CD14-positive monocyte (primary cell): ENCODE measurements around the gene SPG7. TPM values are rescaled to one million over a fixed set of nuclear protein-coding genes. Genes with fewer than 3 reads are reported as not detected.
A peak's percentile ranks its signal among the peaks of the same experiment; 100 is the strongest.

Experiments
- DNase-seq, 3 donors: peaks; one replicate each; pipeline ENCODE4 v3.0.0-alpha.2; 2011 to 2022
- H2AFZ ChIP-seq: 2 replicates; pipeline ENCODE4 v1.6.0; 2012; ENCODE audit warnings: mild to moderate bottlenecking, low read depth, low read length, inconsistent platforms; ENCODE audit not compliant: insufficient read depth, poor library complexity, severe bottlenecking
- H3K27ac ChIP-seq, 2 donors: 1 replicate in 1 of 2; 2 replicates in 1 of 2; pipeline ENCODE4 v1.5.1; 2012 to 2013; ENCODE audit warnings: low read length in 2 of 2, control low read depth in 1 of 2, inconsistent platforms in 1 of 2, low read depth in 1 of 2, mild to moderate bottlenecking in 1 of 2
- H3K27me3 ChIP-seq, 2 donors: one replicate each; pipeline versions ENCODE4 v1.6.0 to v1.6.1; 2011 to 2013; ENCODE audit warnings: low read length in 2 of 2; ENCODE audit not compliant: control insufficient read depth in 2 of 2, insufficient read depth in 2 of 2
- H3K36me3 ChIP-seq, 2 donors: replicated peaks in 1 of 2; 1 replicate in 1 of 2; 2 replicates in 1 of 2; pipeline versions ENCODE4 v1.5.1 to v1.6.1; 2012 to 2013; ENCODE audit warnings: low read length in 2 of 2, control low read depth in 1 of 2, inconsistent platforms in 1 of 2, mild to moderate bottlenecking in 1 of 2; ENCODE audit not compliant: insufficient read depth in 2 of 2, control insufficient read depth in 1 of 2
- H3K4me1 ChIP-seq, 2 donors: 1 replicate in 1 of 2; 2 replicates in 1 of 2; pipeline versions ENCODE4 v1.5.1 to v1.6.1; 2012 to 2013; ENCODE audit warnings: low read length in 2 of 2, control low read depth in 1 of 2, inconsistent platforms in 1 of 2, mild to moderate bottlenecking in 1 of 2, moderate library complexity in 1 of 2; ENCODE audit not compliant: insufficient read depth in 2 of 2, control insufficient read depth in 1 of 2
- H3K4me2 ChIP-seq: replicated peaks from 2 replicates; pipeline ENCODE3; 2012; ENCODE audit warnings: low read length, moderate library complexity, mild to moderate bottlenecking; ENCODE audit not compliant: poor library complexity, severe bottlenecking; ENCODE audit errors: extremely low read depth
- H3K4me3 ChIP-seq, 3 experiments: fragments of 200-600 bp in 1 of 3; sonication (generic) in 1 of 3; replicated peaks in 1 of 3; 1 replicate in 2 of 3; 2 replicates in 1 of 3; pipeline ENCODE4 v1.5.1; 2011 to 2013; ENCODE audit warnings: low read length in 3 of 3, mild to moderate bottlenecking in 3 of 3, control low read depth in 2 of 3, low read depth in 2 of 3, inconsistent platforms in 1 of 3, moderate library complexity in 1 of 3
- H3K79me2 ChIP-seq: 2 replicates; pipeline ENCODE4 v1.6.0; 2012; ENCODE audit warnings: mild to moderate bottlenecking, control low read depth, inconsistent platforms, low read length, moderate library complexity; ENCODE audit not compliant: insufficient read depth
- H3K9ac ChIP-seq: 2 replicates; pipeline ENCODE4 v1.6.0; 2017; ENCODE audit warnings: low read length, mild to moderate bottlenecking; ENCODE audit not compliant: insufficient read depth, poor library complexity, severe bottlenecking
- H3K9me3 ChIP-seq, 2 donors: replicated peaks in 1 of 2; 1 replicate in 1 of 2; 2 replicates in 1 of 2; pipeline versions ENCODE4 v1.5.1 to v1.6.1; 2012 to 2013; ENCODE audit warnings: low read length in 2 of 2, control low read depth in 1 of 2; ENCODE audit not compliant: control insufficient read depth in 1 of 2, insufficient read depth in 1 of 2
- H4K20me1 ChIP-seq: 2 replicates; pipeline ENCODE4 v1.6.0; 2012; ENCODE audit warnings: mild to moderate bottlenecking, low read length, control low read depth, moderate library complexity; ENCODE audit not compliant: insufficient read depth
- H3K27ac Mint-ChIP-seq, 7 donors: one replicate each; pipeline ENCODE4 v1.8.0; 2020; ENCODE audit warnings: mild to moderate bottlenecking in 7 of 7, mixed read lengths in 7 of 7, moderate library complexity in 6 of 7, inconsistent platforms in 2 of 7
- H3K27me3 Mint-ChIP-seq, 3 donors: one replicate each; pipeline ENCODE4 v1.8.0; 2021 to 2022; ENCODE audit warnings: low read depth in 3 of 3, mild to moderate bottlenecking in 3 of 3, mixed read lengths in 3 of 3, moderate library complexity in 3 of 3, inconsistent platforms in 1 of 3
- H3K36me3 Mint-ChIP-seq, 2 donors: one replicate each; pipeline ENCODE4 v1.8.0; 2020; ENCODE audit warnings: mixed read lengths in 2 of 2, inconsistent platforms in 1 of 2, mild to moderate bottlenecking in 1 of 2
- H3K4me1 Mint-ChIP-seq: one replicate; pipeline ENCODE4 v1.8.0; 2020; ENCODE audit warnings: mild to moderate bottlenecking, mixed read lengths
- H3K4me3 Mint-ChIP-seq, 2 donors: one replicate each; pipeline ENCODE4 v1.8.0; 2020; ENCODE audit warnings: mild to moderate bottlenecking in 2 of 2, mixed read lengths in 2 of 2, moderate library complexity in 1 of 2
- H3K9me3 Mint-ChIP-seq, 7 donors: one replicate each; pipeline ENCODE4 v1.8.0; 2020 to 2022; ENCODE audit warnings: mixed read lengths in 7 of 7, mild to moderate bottlenecking in 6 of 7, moderate library complexity in 6 of 7, inconsistent platforms in 2 of 7
- CTCF ChIP-seq: fragments of 200-600 bp; IDR thresholded peaks from one replicate; pipeline ENCODE4 v1.8.0; 2022; ENCODE audit warnings: antibody characterized with exemption, mild to moderate bottlenecking
- WGBS: methylation state at CpG from one replicate; pipeline ENCODE4 v1.1.5; 2013; ENCODE audit warnings: missing lambda C conversion rate; ENCODE audit not compliant: insufficient coverage; 5-methylcytosine and 5-hydroxymethylcytosine counted together
- intact Hi-C, 2 donors: fragments of 100-400 bp; cut with micrococcal nuclease; formaldehyde crosslinking; loops; one replicate each; pipeline versions ENCODE4 v1.15.0 to v1.15.1; 2023
- polyA plus RNA-seq, 3 donors: library from polyadenylated mRNA; depleted of rRNA in 1 of 3; unstranded in 2 of 3; stranded (reverse) in 1 of 3; fragments of 300-500 nt in 2 of 3; fragments of >200 nt in 1 of 3; fragmentation: Illumina TruSeq in 2 of 3; gene quantifications; 1 replicate in 2 of 3; 2 replicates in 1 of 3; pipeline ENCODE4 v1.2.3, GENCODE V29; 2012 to 2021

SPG7 gene
- polyA plus RNA-seq, 3 donors: 30.3 to 120 (median 34.4) TPM

- Histone ChIP-seq H3K27me3 (peaks cover 15 to 41% of the 10 kb centered on the region in 2 donors), H3K36me3 (no peaks in the 10 kb centered on the region), H3K9me3 (peaks cover 0 to 5% of the 10 kb centered on the region in 2 donors), H3K4me2 (peak overlapping the region; percentile 60), H3K9ac (no peak overlapping the region), H4K20me1 (no peaks in the 10 kb centered on the region), H3K4me3 (no peak overlapping the region), H3K27ac (no peak overlapping the region), H3K4me1 (peaks cover 10 to 20% of the 10 kb centered on the region in 2 donors), H2AFZ (no peak overlapping the region), H3K79me2 (no peaks in the 10 kb centered on the region)
- intact Hi-C loops: loop anchor here (5.0 to 10.0 kb wide), 2 partner anchors 66 to 68 kb away; no protein-coding TSS in a partner anchor
- peak overlapping the region in 1 of 2 donors; percentile 35 for H3K4me3 Mint-ChIP-seq
- WGBS: 46% methylated on average over 78 of the region's 89 CpGs
- no peak for TF ChIP-seq CTCF
- H3K27me3 Mint-ChIP-seq: peaks cover 35 to 57% (median 44%) of the 10 kb centered on the region in 3 donors
- H3K27ac Mint-ChIP-seq: no peak overlapping the region
- peaks cover 0 to 4% (median 3%) of the 10 kb centered on the region in 7 donors for H3K9me3 Mint-ChIP-seq
- peaks cover 12% of the 10 kb centered on the region for H3K4me1 Mint-ChIP-seq
- no peaks in the 10 kb centered on the region for H3K36me3 Mint-ChIP-seq
- no peak for DNase-seq
These were observed 68.2 kb downstream of the SPG7 start for GRCh38 chr16:89576153-89577054.

GRCh38 chr16:89577055-89577759 lies 69.0 kb downstream of the SPG7 start:
- DNase-seq: no peak
- Histone ChIP-seq H3K9ac (no peak overlapping the region), H4K20me1 (no peaks in the 10 kb centered on the region), H3K9me3 (peaks cover 0 to 5% of the 10 kb centered on the region in 2 donors), H3K27me3 (peaks cover 15 to 41% of the 10 kb centered on the region in 2 donors), H3K4me3 (no peak overlapping the region), H3K79me2 (no peaks in the 10 kb centered on the region), H3K4me1 (peaks cover 10 to 20% of the 10 kb centered on the region in 2 donors), H2AFZ (no peak overlapping the region), H3K36me3 (no peaks in the 10 kb centered on the region), H3K27ac (no peak overlapping the region), H3K4me2 (no peak overlapping the region)
- TF ChIP-seq CTCF: no peak
- WGBS: 97% methylated on average over 18 of the region's 25 CpGs
- peaks cover 0 to 4% (median 3%) of the 10 kb centered on the region in 7 donors for H3K9me3 Mint-ChIP-seq
- intact Hi-C loops: loop anchor here (5.0 to 10.0 kb wide), 2 partner anchors 65 to 68 kb away; no protein-coding TSS in a partner anchor
- peaks cover 30 to 52% (median 40%) of the 10 kb centered on the region in 3 donors for H3K27me3 Mint-ChIP-seq
- H3K4me1 Mint-ChIP-seq: peaks cover 7% of the 10 kb centered on the region
- H3K4me3 Mint-ChIP-seq: peak overlapping the region in 1 of 2 donors; percentile 55
- H3K36me3 Mint-ChIP-seq: no peaks in the 10 kb centered on the region
- H3K27ac Mint-ChIP-seq: no peak overlapping the region
